Central memory CD8-positive, alpha-beta T cell (primary cell): Measurements from ENCODE around the gene NCKAP1.
"Not testable (repeated sequence)": the region's sequence is repeated elsewhere in the genome, so short reads cannot be mapped to it uniquely, and the experiment has no call there.

Source experiments
- ATAC-seq: fragments of 150-1000 bp; cut with Tn5 transposase; replicated peaks from 2 replicates; pipeline ENCODE4 v1.10.0; 2022; ENCODE audit warnings: mild to moderate bottlenecking, moderate FRiP score, moderate number of reproducible peaks; ENCODE audit not compliant: poor library complexity, severe bottlenecking; ENCODE audit errors: extremely low read depth
- DNase-seq, 2 donors: peaks; one replicate each; pipeline ENCODE4 v3.0.0; 2021; ENCODE audit warnings: low spot score in 2 of 2
- H3K27ac Mint-ChIP-seq: one replicate; pipeline ENCODE4 v1.8.0; 2022; ENCODE audit warnings: low read depth, mild to moderate bottlenecking, moderate library complexity, mixed read lengths
- H3K27me3 Mint-ChIP-seq: one replicate; pipeline ENCODE4 v1.8.0; 2022; ENCODE audit warnings: mixed read lengths
- H3K36me3 Mint-ChIP-seq: one replicate; pipeline ENCODE4 v1.8.0; 2022; ENCODE audit warnings: mild to moderate bottlenecking, moderate library complexity, mixed read lengths; ENCODE audit not compliant: insufficient read depth
- H3K4me1 Mint-ChIP-seq: one replicate; pipeline ENCODE4 v1.8.0; 2022; ENCODE audit warnings: mixed read lengths
- H3K4me3 Mint-ChIP-seq: one replicate; pipeline ENCODE4 v1.8.0; 2022; ENCODE audit warnings: mild to moderate bottlenecking, moderate library complexity, mixed read lengths
- H3K9me3 Mint-ChIP-seq: one replicate; pipeline ENCODE4 v1.8.0; 2022; ENCODE audit warnings: mixed read lengths

NCKAP1 gene

DNA sequence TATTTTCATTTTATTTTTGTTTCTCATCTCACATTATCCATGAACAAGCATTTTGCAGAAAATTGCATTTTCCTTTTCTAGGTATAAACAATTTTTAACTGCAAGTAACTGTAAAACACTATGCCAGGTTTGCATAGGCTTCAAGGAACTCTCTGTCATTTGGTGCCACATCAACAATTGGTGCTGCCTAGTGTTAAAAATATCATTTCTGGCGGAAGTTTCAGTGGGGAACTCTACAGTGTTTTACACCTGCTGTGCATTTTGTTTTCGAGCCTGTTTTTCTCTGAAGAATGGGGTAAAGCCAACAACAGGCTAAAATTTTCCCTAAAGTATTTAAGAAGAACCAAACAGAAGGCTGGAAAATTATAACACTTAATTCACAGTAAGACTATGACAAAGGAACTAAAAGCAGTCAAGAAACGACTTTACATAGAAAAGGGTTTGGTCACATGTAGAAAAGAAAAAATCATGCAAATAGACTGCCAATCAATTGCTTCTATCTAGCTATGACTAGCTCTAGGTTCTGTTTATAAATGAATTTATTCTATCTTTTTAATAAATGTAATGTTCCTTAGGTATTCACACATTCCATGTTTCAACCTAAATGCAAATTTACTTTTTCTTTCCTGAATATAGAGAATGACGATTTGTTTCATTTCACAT lies 150.4 kb downstream of the NCKAP1 start:
- no peaks in the 10 kb centered on the region for H3K36me3 Mint-ChIP-seq
- H3K27ac Mint-ChIP-seq: no peak overlapping the region
- no peaks in the 10 kb centered on the region for H3K9me3 Mint-ChIP-seq
- ATAC-seq (no peak), DNase-seq (no peak)
- H3K27me3 Mint-ChIP-seq: peaks cover 10% of the 10 kb centered on the region
- H3K4me1 Mint-ChIP-seq: no peaks in the 10 kb centered on the region
- no peak overlapping the region for H3K4me3 Mint-ChIP-seq

DNA sequence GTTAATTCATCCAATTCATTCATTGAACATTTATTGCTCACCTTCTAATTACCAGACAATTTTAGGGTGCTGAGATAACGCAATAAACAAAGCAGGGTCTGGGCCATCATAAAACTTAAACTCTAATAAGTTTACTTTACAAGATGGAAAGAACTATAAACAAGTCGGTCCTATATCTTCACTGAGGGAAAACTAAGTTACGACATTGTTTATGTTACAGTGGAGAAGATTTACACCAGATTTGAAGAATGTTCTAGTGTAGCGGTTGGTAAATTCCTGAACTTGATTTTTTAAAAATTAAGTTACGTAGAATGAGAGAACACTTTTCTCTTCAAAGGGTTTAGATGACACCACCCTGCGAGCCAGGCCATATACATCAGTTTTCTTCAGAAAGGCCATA lies 151.2 kb downstream of the NCKAP1 start:
- no peak overlapping the region for H3K27ac Mint-ChIP-seq
- ATAC-seq (no peak), DNase-seq (no peak)
- H3K36me3 Mint-ChIP-seq: no peaks in the 10 kb centered on the region
- H3K27me3 Mint-ChIP-seq: peaks cover 10% of the 10 kb centered on the region
- no peaks in the 10 kb centered on the region for H3K4me1 Mint-ChIP-seq
- no peak overlapping the region for H3K4me3 Mint-ChIP-seq
- H3K9me3 Mint-ChIP-seq: no peaks in the 10 kb centered on the region

GRCh38 chr2:182885771-182886170 lies 152.5 kb downstream of the NCKAP1 start:
- no peaks in the 10 kb centered on the region for H3K4me1 Mint-ChIP-seq
- H3K27ac Mint-ChIP-seq: no peak overlapping the region
- H3K4me3 Mint-ChIP-seq: no peak overlapping the region
- no peaks in the 10 kb centered on the region for H3K36me3 Mint-ChIP-seq
- no peaks in the 10 kb centered on the region for H3K9me3 Mint-ChIP-seq
- H3K27me3 Mint-ChIP-seq: peaks cover 10% of the 10 kb centered on the region
- ATAC-seq (no peak), DNase-seq (no peak)

DNA sequence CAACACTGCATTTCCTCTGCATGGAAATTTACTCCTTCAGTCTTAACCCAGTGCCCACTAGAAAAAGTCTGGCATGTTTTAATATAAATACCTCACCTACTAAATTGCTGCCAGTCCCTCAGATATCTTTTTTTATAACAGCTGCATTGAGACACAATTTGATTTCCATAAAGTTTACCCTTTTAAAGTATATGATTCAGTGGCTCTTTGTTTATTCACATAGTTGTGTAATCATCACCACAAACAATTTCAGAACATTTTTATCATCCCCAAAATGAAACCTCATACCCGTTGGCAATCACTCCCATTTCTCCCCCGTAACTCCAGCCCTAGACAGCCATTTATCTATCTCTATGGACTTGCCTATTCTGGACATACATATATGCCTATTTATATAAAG lies 154.8 kb downstream of the NCKAP1 start:
- DNase-seq: no peak
- Mint-ChIP-seq H3K27me3 (peaks cover 10% of the 10 kb centered on the region), H3K4me1 (no peaks in the 10 kb centered on the region), H3K36me3 (no peaks in the 10 kb centered on the region), H3K9me3 (no peaks in the 10 kb centered on the region), H3K4me3 (no peak overlapping the region), H3K27ac (no peak overlapping the region)
- no peak for ATAC-seq

DNA sequence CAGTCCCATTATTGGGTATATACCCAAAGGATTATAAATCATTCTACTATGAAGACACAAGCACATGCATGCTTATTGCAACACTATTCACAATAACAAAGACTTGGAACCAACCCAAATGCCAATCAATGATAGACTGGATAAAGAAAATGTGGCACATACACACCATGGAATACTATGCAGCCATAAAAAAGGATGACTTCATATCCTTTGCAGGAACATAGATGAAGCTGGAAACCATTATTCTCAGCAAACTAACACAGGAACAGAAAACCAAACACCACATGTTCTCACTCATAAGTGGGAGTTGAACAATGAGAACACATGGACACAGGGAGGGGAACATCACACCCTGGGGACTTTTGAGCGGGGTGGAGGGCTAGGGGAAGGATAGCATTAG lies 158.2 kb downstream of the NCKAP1 start:
- H3K4me1 Mint-ChIP-seq, DNase-seq, H3K4me3 Mint-ChIP-seq, H3K36me3 Mint-ChIP-seq, H3K9me3 Mint-ChIP-seq, H3K27ac Mint-ChIP-seq, ATAC-seq: not testable (repeated sequence)
- peaks cover 15% of the 10 kb centered on the region for H3K27me3 Mint-ChIP-seq

- not testable (repeated sequence) for H3K4me1 Mint-ChIP-seq, H3K27ac Mint-ChIP-seq, H3K36me3 Mint-ChIP-seq, H3K4me3 Mint-ChIP-seq, DNase-seq, ATAC-seq
- Mint-ChIP-seq H3K27me3 (peaks cover 40% of the 10 kb centered on the region), H3K9me3 (peaks cover 13% of the 10 kb centered on the region)
Measured at GRCh38 chr2:182876653-182877052, 161.6 kb downstream of the NCKAP1 start.

DNA sequence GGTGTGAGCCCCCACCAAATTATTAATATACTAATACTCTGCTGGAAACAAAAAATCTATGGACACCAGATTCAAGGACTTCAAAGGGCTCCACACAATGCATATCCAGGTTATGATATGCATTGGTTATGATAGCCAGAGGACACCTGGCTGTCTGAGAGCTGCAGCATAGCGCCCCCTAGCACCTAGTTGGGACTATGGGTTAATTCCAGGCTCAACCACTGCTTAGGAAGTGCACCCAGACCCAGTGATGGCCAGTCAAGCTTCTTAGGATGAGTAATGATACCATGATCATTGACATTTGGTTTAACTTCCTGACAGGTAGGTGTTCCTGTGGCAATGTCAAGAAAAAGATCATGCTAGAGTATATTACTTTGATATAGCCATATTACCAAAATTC lies 168.0 kb downstream of the NCKAP1 start:
- no peak overlapping the region for H3K4me3 Mint-ChIP-seq
- H3K9me3 Mint-ChIP-seq: peaks cover 5% of the 10 kb centered on the region
- ATAC-seq (no peak), DNase-seq (no peak)
- H3K36me3 Mint-ChIP-seq: peaks cover 3% of the 10 kb centered on the region
- H3K27ac Mint-ChIP-seq: no peak overlapping the region
- H3K4me1 Mint-ChIP-seq: peaks cover 16% of the 10 kb centered on the region
- peaks cover 90% of the 10 kb centered on the region for H3K27me3 Mint-ChIP-seq

DNA sequence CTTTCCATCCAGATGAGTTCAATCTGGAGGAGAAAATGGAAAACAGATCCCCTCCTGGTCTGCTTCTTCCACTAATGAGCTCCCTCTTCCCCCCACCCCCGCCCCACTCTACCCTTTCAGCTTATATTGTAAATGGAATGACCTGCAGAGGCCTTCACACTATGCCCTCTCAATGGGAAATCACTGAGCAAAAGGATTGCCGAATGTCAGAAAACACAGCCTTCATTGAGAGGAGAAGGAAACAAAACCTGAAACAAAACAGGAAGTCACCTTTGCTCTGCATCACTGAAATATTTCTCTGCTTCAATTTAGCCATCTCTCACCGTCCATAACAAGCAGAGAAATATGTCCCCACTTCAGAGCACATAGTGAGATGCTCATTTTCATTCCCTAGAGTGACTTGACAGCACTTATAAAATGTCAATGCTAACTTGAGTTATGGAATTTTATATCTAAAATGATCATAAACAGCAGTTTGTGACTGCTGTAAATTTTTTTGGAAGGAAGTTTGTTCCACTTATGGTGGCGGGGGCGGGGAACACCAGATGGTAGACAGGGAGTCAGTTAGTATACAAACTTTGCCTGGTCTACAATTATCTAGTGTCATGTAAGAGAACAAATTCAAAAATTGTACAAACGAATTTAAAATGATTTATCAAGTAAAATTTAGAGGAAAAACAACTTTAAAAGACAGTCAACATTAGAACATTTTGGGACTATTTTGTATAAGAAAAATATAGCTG lies 170.0 kb downstream of the NCKAP1 start:
- Mint-ChIP-seq H3K36me3 (no peaks in the 10 kb centered on the region), H3K4me3 (no peak overlapping the region), H3K9me3 (no peaks in the 10 kb centered on the region), H3K27me3 (peaks cover 100% of the 10 kb centered on the region), H3K4me1 (peaks cover 16% of the 10 kb centered on the region), H3K27ac (no peak overlapping the region)
- ATAC-seq: no peak
- DNase-seq: no peak

DNA sequence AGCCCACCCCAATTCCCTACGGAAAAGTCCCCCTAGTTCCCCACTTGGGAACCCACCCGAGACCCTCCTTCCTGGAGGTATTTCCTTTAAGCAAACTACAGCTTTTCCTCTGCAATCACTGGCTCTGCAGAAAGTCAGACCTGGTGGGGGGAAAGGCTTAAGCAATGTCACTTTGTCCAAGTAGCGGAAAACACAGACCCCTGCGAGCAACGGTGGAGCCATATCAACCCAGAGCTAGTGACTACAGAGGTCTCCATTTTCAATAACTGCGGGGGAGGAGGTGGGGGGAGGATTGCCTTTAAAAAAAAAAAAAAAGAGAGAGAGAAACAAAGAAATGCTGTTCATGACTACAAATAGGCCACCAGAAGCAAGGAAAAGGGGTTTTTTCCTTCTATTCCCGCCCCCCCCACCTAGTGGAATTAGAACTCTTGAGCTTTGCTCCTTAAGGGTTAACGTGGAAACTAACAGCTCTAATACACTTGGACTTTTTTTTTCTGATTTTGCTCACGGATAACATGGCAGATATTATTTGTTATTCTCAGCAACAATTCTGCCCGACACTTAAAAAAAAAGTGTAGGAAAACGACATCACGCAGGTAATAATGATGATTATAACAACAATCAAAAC lies 170.7 kb downstream of the NCKAP1 start:
- Mint-ChIP-seq H3K36me3 (no peaks in the 10 kb centered on the region), H3K4me3 (no peak overlapping the region), H3K9me3 (no peaks in the 10 kb centered on the region), H3K27me3 (peaks cover 93% of the 10 kb centered on the region), H3K27ac (no peak overlapping the region), H3K4me1 (peaks cover 16% of the 10 kb centered on the region)
- ATAC-seq (no peak), DNase-seq (no peak)

DNA sequence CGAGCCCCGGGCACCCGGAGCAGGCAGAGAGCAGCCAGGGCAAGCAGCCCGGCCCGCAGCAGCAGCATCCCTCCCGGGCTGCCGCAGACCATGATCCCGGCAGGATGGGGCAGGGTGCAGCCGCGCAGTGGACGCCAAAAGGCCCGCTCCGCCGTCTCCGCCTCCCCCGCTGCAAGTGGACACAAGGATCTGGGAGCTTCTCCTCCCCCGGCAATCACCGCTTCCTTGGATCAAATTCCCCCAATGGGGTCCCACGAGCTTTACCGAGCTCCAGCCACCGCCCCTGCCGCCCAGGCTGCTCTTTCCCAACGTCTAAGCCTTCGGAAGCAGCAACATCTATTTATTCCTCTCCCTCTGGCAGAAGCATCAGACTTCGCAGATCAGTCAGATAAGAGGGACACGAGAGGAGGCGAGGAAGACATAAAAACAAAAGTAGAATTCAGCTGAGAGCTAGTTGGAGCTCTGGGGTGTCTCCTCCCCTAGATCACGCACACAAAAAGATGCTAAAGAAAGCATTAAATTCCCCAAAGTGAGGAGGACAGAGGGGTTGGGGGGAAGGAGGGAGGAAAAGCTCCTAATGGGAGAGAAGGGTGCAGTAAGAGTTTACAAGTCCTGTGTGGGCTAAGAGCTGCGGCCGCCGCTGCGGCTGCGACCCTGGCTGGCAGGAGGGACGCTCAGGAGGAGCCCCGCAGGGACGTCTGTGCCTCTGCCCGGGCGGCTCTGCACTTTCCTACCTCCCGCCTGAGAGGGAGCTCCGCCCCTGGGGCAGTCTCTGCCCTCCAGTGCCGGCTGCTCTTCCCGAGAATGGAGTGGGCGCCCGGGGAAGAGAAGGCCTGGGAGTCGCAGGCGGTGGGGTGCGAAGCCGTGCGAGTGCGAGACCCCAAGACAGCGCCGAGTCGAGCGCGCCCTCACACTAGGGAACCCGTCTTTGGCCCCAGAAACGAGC lies 171.5 kb downstream of the NCKAP1 start, which contains the start of gene FRZB:
TSS of gene FRZB (minus strand) at position 177 of the 946 bp plus-strand sequence. CDS start at position 92, 85 bp downstream.
- no peaks in the 10 kb centered on the region for H3K36me3 Mint-ChIP-seq
- ATAC-seq (peak; percentile 19), DNase-seq (no peak)
- peak within 1 kb of the TSS; percentile 33 for H3K4me3 Mint-ChIP-seq
- H3K9me3 Mint-ChIP-seq: no peaks in the 10 kb centered on the region
- H3K4me1 Mint-ChIP-seq: peaks cover 16% of the 10 kb centered on the region
- H3K27me3 Mint-ChIP-seq: peaks cover 91% of the 10 kb centered on the region
- no peak within 1 kb of the TSS for H3K27ac Mint-ChIP-seq

GRCh38 chr2:182866095-182866460 lies 172.2 kb downstream of the NCKAP1 start:
- DNase-seq (no peak), ATAC-seq (no peak)
- H3K9me3 Mint-ChIP-seq: no peaks in the 10 kb centered on the region
- no peak overlapping the region for H3K27ac Mint-ChIP-seq
- peaks cover 16% of the 10 kb centered on the region for H3K4me1 Mint-ChIP-seq
- H3K27me3 Mint-ChIP-seq: peaks cover 91% of the 10 kb centered on the region
- peak overlapping the region; percentile 33 for H3K4me3 Mint-ChIP-seq
- H3K36me3 Mint-ChIP-seq: no peaks in the 10 kb centered on the region

DNA sequence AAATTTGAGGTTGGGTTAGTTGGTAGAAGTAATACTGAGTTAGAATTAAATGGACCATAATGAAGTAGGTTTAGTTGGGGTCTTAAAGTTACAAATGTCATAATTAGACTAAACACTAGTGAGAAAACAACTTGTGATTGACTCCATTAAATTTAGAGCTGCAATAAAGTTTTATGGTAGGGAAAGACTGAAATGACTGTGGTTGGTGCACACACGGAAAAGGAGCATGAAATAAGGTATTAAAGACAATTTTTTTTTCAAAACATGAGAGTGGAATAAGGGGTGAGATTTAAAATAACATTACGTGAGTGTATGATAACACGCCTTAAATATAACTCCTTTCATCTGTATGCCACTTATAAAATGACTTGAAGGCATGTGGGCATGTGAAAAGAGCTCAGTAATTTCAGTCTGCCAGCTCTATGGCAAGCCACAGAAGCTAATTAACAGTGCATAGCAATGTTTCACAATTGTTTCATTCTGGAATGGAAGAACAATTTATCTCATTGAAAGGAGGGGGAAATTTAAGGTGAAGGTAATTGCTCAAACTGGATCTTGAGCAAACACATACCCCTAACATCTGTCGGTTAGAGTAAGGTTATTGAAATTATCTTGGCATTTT lies 173.2 kb downstream of the NCKAP1 start:
- ATAC-seq (no peak), DNase-seq (no peak)
- Mint-ChIP-seq H3K27me3 (peaks cover 83% of the 10 kb centered on the region), H3K4me3 (no peak overlapping the region), H3K27ac (no peak overlapping the region), H3K9me3 (no peaks in the 10 kb centered on the region), H3K4me1 (peaks cover 16% of the 10 kb centered on the region), H3K36me3 (no peaks in the 10 kb centered on the region)
